Stimulated activated CD8-positive, alpha-beta memory T cell treated with anti-CD3 and anti-CD28 coated beads, Interleukin-4, amount 100 ng/mL, for 24 hours (primary cell): ENCODE data around the gene ZCCHC8.
A peak's percentile ranks its signal among the peaks of the same experiment; 100 is the strongest.

ENCODE experiments used
- DNase-seq: peaks from one replicate; pipeline ENCODE4 v3.0.0-alpha.2; 2020; ENCODE audit warnings: low read depth

ZCCHC8 gene

DNA sequence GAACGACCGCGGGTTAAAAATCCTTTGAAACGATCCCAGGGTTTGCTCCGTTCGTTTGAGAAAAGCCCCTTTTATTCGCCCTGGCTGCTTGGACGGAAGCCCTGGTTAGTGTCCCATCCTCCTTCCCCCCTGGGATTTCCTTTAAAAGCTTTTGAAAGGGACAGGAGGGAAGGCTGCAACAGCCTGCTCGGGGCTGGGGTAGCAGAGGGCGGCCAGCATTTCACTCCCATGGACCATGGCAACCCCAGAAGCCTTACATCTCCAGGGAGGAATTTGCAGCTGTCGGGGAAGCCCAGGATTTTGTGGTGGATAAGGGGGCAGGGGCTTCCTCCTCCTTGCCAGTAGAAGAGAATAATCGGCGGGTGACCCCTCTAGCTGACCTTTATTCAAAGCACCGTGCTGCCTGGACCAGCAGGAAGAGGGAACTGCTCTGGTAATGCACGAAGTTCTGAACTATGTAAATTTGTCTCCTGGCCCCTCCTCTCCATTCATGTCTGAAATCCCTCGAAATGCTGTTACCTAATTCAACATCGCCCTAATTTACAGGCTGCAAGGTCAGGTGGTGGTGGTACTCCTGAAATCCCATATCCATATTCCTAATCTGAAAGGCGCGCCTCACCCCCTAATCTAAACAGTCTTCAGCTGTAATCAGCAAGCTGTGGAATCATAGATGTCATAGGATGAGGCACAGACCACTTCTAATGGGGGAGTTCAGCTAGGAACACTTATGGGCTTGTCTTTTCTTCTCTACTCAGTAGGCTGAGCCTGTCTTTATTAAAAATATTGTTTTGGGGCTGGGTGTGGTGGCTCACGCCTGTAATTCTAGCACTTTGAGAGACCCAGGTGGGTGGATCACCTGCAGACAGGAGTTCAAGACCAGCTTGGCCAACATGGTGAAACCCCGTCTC is 77.2 kb downstream of the ZCCHC8 start:
- no peak for DNase-seq

DNA sequence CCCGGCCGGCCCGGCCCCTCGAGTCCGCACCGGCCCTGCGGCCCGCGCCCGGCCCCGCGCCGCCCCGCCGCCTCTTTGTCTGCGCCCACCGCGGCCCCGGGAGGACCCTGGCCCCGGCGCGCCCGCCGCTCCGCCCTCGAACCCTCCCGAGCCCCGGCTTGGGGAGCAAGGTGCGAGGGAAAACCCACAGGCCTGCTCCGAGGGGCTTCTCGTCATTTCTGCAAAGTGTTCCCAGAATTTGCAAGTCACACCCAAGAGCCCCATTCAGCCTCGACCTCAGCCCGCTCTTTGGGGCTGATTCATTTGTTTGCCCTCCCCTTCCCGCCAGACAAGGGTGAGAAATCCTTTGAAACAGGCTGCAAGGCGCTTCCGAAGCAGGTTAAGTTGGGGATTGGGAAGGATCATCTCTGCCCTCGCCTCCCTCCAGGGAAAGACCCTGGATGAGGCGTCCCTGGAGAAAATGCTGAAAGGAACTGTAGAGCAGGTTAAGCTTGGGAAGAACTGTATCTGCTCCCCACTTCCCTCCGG is 77.9 kb downstream of the ZCCHC8 start:
- DNase-seq, result peak; percentile 30

DNA sequence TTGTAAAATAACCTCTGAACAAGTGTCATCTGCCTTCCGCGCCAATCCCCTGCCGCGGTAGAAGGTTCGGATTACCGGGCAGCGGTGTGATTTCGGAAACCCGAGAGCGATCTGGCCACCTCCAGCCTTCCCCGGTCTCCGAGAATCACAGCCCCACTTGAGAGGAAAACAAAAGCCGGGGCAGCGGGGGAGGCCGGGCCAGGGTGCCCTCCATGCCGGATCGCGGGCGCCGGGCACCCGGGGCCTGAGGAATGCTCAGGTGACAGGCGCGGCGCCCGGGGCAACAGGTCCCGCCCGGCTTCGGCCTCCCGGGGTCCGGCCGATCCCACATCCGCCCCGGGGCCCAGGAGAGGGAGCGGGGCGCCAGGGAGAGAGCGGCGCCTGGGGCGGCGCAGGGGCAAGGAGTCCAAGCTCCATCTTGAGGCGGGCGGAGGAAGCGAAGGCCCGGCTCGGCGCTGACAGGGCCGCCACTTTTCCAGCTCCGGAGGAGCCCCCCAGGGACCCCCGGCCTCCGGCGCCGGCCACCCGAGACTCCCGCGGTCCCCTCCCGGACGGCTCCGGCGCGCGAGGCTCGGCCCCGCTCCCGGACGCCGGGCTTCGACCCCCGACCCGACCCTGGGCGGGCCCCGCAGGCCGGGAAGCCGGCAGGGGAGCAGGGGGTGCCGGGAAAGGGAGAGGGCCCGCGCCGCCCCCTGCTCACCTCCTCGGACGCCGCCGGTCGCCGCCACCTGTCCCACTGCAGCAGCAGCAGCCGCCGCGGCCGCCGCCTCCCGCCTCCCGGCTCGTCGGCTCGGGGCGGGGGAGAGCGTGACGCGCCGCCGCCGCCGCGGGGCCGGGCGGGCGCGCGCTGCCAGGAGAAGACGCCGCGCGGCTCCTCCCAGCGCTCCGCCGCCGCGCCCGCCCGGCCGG is 78.7 kb downstream of the ZCCHC8 start, which contains the start of gene CLIP1:
TSS of gene CLIP1 (minus strand) at position 849 of the 909 bp plus-strand sequence. CDS start 42,217 bp downstream, outside the sequence.
- DNase-seq, result peak; percentile 44
